ENCODE measurements around the gene SST. TPM values are rescaled to one million over a fixed set of nuclear protein-coding genes. Genes with fewer than 3 reads are reported as not detected.

Gene SST
- total and polyA plus RNA-seq, 2 of the 13 experiments (the other 11 are each of a cell fraction or from before 2014, with no cell fraction given): not detected

- TF ChIP-seq TBX3 (IDR thresholded peaks at IDR 0.05; ENCODE audit: borderline replicate concordance) (peak; percentile 59; the same call in 1 of the 2 replicates), ZMAT3 (CRISPR knock-in tag; conservative IDR thresholded peaks at IDR 0.05) (no peak), MNT (IDR thresholded peaks at IDR 0.05) (0 out of 2 replicates have a peak, but pooled peaks have one; percentile 9), SATB2 (CRISPR knock-in tag; IDR thresholded peaks at IDR 0.05) (no peak), ZNF891 (CRISPR knock-in tag; IDR thresholded peaks at IDR 0.05) (peak; percentile 63; the same call in 1 of the 2 replicates), KMT2B (CRISPR knock-in tag; IDR thresholded peaks at IDR 0.05) (no peak), PBX3 (CRISPR knock-in tag; IDR thresholded peaks at IDR 0.05; ENCODE audit: borderline replicate concordance) (no peak), XBP1 (CRISPR knock-in tag; IDR thresholded peaks at IDR 0.05) (no peak), ZNF205 (CRISPR knock-in tag; IDR thresholded peaks at IDR 0.05) (no peak), NFIC (IDR thresholded peaks at IDR 0.05; ENCODE audit: low read length) (peak; percentile 89), NR0B2 (CRISPR knock-in tag; IDR thresholded peaks at IDR 0.05) (no peak; the same call in 1 of the 2 replicates), SP140L (CRISPR knock-in tag; IDR thresholded peaks at IDR 0.05; ENCODE audit: borderline replicate concordance) (no peak), NR2C2 (CRISPR knock-in tag; IDR thresholded peaks at IDR 0.05; ENCODE audit: borderline replicate concordance) (no peak; the same call in 1 of the 2 replicates), ZNF562 (CRISPR knock-in tag; IDR thresholded peaks at IDR 0.05; ENCODE audit: borderline replicate concordance) (no peak), ZBTB21 (CRISPR knock-in tag; IDR thresholded peaks at IDR 0.05) (no peak), STAT6 (CRISPR knock-in tag; IDR thresholded peaks at IDR 0.05; ENCODE audit: borderline replicate concordance) (0 out of 2 replicates have a peak, but pooled peaks have one; percentile 51), RAD51 (IDR thresholded peaks at IDR 0.05; ENCODE audit: borderline replicate concordance) (no peak), CREB1 (IDR thresholded peaks at IDR 0.05) (no peak), CREB1 (CRISPR knock-in tag; IDR thresholded peaks at IDR 0.05) (peak; percentile 77), ZNF501 (CRISPR knock-in tag; IDR thresholded peaks at IDR 0.05) (peak; percentile 72; the same call in 1 of the 2 replicates), ZNF567 (CRISPR knock-in tag; IDR thresholded peaks at IDR 0.05; ENCODE audit: borderline replicate concordance) (no peak), NR2F6 (IDR thresholded peaks at IDR 0.05) (peak; percentile 74), NR2F6 (CRISPR knock-in tag; IDR thresholded peaks at IDR 0.05) (no peak), ZNF33B (CRISPR knock-in tag; IDR thresholded peaks at IDR 0.05) (no peak)
These were observed 49.6 kb upstream of the SST start (continued) for GRCh38 chr3:187719628-187720336.

Data from HepG2 (cell line).